Fibroblast of lung (primary cell): ENCODE data around the gene PHLDB3. TPM values are rescaled to one million over a fixed set of nuclear protein-coding genes. Genes with fewer than 3 reads are reported as not detected.

Experiments
- DNase-seq, 2 donors: peaks; one replicate each; pipeline versions ENCODE4 v3.0.0 to v3.0.0-alpha.2; 2010; ENCODE audit warnings: low read depth in 2 of 2
- H2AFZ ChIP-seq: 2 replicates; pipeline ENCODE4 v1.5.1; 2012; ENCODE audit warnings: low read length, control low read depth, inconsistent platforms
- H3K27ac ChIP-seq: 2 replicates; pipeline ENCODE4 v1.5.1; 2011; ENCODE audit warnings: low read length, control low read depth; ENCODE audit not compliant: insufficient read depth
- H3K27me3 ChIP-seq: 2 replicates; pipeline ENCODE4 v1.5.1; 2011; ENCODE audit warnings: mild to moderate bottlenecking, low read length; ENCODE audit not compliant: control insufficient read depth, insufficient read depth
- H3K36me3 ChIP-seq: 2 replicates; pipeline ENCODE4 v1.5.1; 2011; ENCODE audit warnings: low read length; ENCODE audit not compliant: control insufficient read depth, insufficient read depth
- H3K4me1 ChIP-seq: 2 replicates; pipeline ENCODE4 v1.5.1; 2011; ENCODE audit warnings: low read length; ENCODE audit not compliant: control insufficient read depth, insufficient read depth; ENCODE audit errors: extremely low read depth
- H3K4me2 ChIP-seq: 2 replicates; pipeline ENCODE4 v1.5.1; 2011; ENCODE audit warnings: low read length, control low read depth; ENCODE audit not compliant: insufficient read depth; ENCODE audit errors: extremely low read depth
- H3K4me3 ChIP-seq, 4 experiments: fragments of 200-600 bp in 1 of 4; sonication (generic) in 1 of 4; replicated peaks in 1 of 4; 2 replicates each; pipeline ENCODE4 v1.5.1; 2011 to 2016; ENCODE audit warnings: low read length in 4 of 4, low read depth in 3 of 4, mild to moderate bottlenecking in 3 of 4, control low read depth in 2 of 4, inconsistent platforms in 1 of 4, mixed read lengths in 1 of 4; ENCODE audit not compliant: insufficient read depth in 1 of 4; ENCODE audit errors: control extremely low read depth in 1 of 4
- H3K79me2 ChIP-seq: 2 replicates; pipeline ENCODE4 v1.5.1; 2012; ENCODE audit warnings: mild to moderate bottlenecking, low read length, inconsistent platforms; ENCODE audit not compliant: control insufficient read depth, insufficient read depth
- H3K9ac ChIP-seq: 2 replicates; pipeline ENCODE4 v1.5.1; 2011; ENCODE audit warnings: mild to moderate bottlenecking, low read length, control low read depth; ENCODE audit not compliant: insufficient read depth
- H3K9me3 ChIP-seq: 2 replicates; pipeline ENCODE4 v1.5.1; 2012; ENCODE audit warnings: low read depth, low read length; ENCODE audit not compliant: control insufficient read depth, insufficient read depth
- H4K20me1 ChIP-seq: 2 replicates; pipeline ENCODE4 v1.5.1; 2011; ENCODE audit warnings: low read length; ENCODE audit not compliant: control insufficient read depth, insufficient read depth; ENCODE audit errors: extremely low read depth
- EZH2 ChIP-seq: IDR thresholded peaks from 2 replicates; pipeline ENCODE4 v1.5.1; 2012; ENCODE audit warnings: low read length, control low read depth, mild to moderate bottlenecking; ENCODE audit errors: missing control alignments
- polyA plus RNA-seq, 2 donors: library from polyadenylated mRNA; depleted of rRNA in 1 of 2; stranded (reverse) in 1 of 2; unstranded in 1 of 2; fragments of >200 nt; gene quantifications; 2 replicates each; pipeline ENCODE4 v1.2.1, GENCODE V29; 2011 to 2012; ENCODE audit warnings: missing spikeins in 1 of 2
- total RNA-seq: library from RNA; depleted of rRNA; stranded (reverse); fragments of >200 nt; gene quantifications from 2 replicates; pipeline ENCODE4 v1.2.1, GENCODE V29; 2014
- TF ChIP-seq, protein P1 (sequence below), 2 donors: IDR thresholded peaks in 1 of 2; conservative IDR thresholded peaks in 1 of 2; 1 replicate in 1 of 2; 2 replicates in 1 of 2; pipeline ENCODE4 v1.5.1; 2011 to 2012; ENCODE audit warnings: low read length in 2 of 2, control low read depth in 1 of 2, inconsistent platforms in 1 of 2, low read depth in 1 of 2, mild to moderate bottlenecking in 1 of 2

The PHLDB3 gene
- total and polyA plus RNA-seq, 2 donors (not counting 1 experiment from before 2014, with no cell fraction given): 1.8 to 35.8 TPM

DNA sequence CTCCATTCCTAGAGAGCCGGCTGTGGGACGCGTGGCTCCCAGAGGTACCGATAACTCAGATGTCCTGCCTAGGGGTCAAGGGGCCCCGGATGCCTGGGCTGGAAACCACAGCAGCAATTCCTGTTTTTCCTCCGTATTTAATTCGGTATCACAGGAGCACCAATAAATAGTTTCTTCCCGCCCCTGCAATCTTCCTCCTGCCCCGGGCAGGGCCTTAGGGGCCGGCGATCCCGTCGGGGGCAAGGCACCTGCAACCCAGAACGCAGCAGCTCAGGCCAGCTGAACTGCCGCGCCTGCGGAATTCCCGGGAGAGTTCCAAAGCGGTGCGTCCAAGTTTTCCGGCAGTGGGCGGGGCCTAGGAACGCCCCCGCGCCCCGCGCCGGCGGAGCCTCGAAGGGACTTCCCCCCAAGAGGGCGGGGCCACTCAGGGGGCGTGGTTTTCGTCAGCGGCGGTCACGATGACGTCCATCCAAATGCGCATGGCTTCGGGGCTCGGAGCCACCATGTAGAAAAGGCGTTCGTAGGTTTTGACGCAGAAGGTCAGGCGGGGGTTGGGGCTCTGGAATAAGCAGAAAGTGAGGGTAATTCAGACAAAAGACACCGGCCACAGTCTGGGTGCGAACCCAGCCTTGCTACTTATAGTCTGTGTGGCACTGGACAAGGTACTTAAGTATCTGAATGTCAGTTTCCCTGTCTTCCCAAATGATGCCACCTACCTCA is 29.4 kb downstream of the PHLDB3 start:
- Histone ChIP-seq H3K27ac (peak overlapping the region; percentile 87), H3K36me3 (peaks cover 4% of the 10 kb centered on the region), H3K4me2 (peak overlapping the region; percentile 68), H3K4me3 (peak overlapping the region; percentile 19 to 52 (median 27)), H3K9ac (no peak overlapping the region), H3K9me3 (no peaks in the 10 kb centered on the region), H4K20me1 (no peaks in the 10 kb centered on the region), H3K4me1 (peaks cover 11% of the 10 kb centered on the region), H3K79me2 (no peaks in the 10 kb centered on the region), H3K27me3 (no peaks in the 10 kb centered on the region), H2AFZ (peak overlapping the region; percentile 61)
- TF ChIP-seq, protein P1, sequence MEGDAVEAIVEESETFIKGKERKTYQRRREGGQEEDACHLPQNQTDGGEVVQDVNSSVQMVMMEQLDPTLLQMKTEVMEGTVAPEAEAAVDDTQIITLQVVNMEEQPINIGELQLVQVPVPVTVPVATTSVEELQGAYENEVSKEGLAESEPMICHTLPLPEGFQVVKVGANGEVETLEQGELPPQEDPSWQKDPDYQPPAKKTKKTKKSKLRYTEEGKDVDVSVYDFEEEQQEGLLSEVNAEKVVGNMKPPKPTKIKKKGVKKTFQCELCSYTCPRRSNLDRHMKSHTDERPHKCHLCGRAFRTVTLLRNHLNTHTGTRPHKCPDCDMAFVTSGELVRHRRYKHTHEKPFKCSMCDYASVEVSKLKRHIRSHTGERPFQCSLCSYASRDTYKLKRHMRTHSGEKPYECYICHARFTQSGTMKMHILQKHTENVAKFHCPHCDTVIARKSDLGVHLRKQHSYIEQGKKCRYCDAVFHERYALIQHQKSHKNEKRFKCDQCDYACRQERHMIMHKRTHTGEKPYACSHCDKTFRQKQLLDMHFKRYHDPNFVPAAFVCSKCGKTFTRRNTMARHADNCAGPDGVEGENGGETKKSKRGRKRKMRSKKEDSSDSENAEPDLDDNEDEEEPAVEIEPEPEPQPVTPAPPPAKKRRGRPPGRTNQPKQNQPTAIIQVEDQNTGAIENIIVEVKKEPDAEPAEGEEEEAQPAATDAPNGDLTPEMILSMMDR (conservative IDR thresholded peaks at IDR 0.05 in 1 of 2, IDR thresholded peaks at IDR 0.05 in 1 of 2; ENCODE audit: low read depth in 1 of 2, low read length in 2 of 2): no peak
- DNase-seq: peak; percentile 89 to 95

DNA sequence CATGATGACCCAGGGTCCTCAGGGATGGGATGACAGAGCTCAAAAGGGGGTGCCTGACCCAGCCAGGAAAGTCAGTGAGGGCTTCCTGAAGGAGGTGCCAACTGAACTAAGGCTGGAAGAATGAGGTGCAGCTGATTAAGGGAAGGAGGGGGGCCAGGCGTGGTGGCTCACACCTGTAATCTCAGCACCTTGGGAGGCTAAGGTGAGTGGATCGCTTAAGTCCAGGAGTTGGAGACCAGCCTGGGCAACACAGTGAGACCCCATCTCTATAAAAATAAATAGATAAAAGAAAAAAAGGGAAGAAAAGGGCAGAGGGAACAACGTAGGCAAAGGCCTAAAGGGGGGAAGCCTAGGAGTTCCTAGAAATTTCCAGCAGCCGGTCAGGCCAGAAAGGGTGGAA is 30.1 kb downstream of the PHLDB3 start:
- peak overlapping the region; percentile 68 for H3K4me2 ChIP-seq
- no peak overlapping the region for H2AFZ ChIP-seq
- H3K27me3 ChIP-seq: no peaks in the 10 kb centered on the region
- no peaks in the 10 kb centered on the region for H4K20me1 ChIP-seq
- H3K9me3 ChIP-seq: no peaks in the 10 kb centered on the region
- H3K9ac ChIP-seq: no peak overlapping the region
- peaks cover 4% of the 10 kb centered on the region for H3K36me3 ChIP-seq
- DNase-seq: no peak
- no peaks in the 10 kb centered on the region for H3K79me2 ChIP-seq
- H3K4me3 ChIP-seq: no peak overlapping the region
- TF ChIP-seq EZH2: no peak
- TF ChIP-seq, protein P1 (conservative IDR thresholded peaks at IDR 0.05 in 1 of 2, IDR thresholded peaks at IDR 0.05 in 1 of 2; ENCODE audit: low read depth in 1 of 2, low read length in 2 of 2): no peak
- peak overlapping the region; percentile 87 for H3K27ac ChIP-seq
- H3K4me1 ChIP-seq: peaks cover 11% of the 10 kb centered on the region

DNA sequence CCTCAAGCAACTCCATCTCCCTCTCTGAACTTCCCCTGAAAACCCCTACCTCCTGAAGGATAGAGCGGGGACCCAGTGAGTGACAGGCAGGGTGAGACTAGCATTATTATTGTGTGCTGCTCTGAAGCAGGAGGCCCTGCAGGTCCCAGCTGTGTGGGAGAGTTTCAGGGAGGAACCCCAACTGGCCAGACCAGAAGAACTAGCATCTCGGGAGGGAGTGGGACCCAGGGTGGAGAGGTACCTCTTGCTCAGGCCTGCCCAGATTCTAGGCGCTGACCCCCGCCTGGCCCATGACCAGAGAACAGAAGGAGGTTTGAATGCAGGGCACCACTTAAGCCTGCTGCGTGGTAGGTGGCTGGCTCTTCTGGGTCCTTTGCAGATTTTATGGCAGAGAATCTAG is 33.5 kb downstream of the PHLDB3 start:
- Histone ChIP-seq H3K9me3 (no peaks in the 10 kb centered on the region), H3K27ac (no peak overlapping the region), H3K79me2 (no peaks in the 10 kb centered on the region), H3K4me1 (peaks cover 6% of the 10 kb centered on the region), H3K36me3 (no peaks in the 10 kb centered on the region), H3K4me2 (no peak overlapping the region), H3K9ac (no peak overlapping the region), H3K4me3 (no peak overlapping the region), H3K27me3 (no peaks in the 10 kb centered on the region), H2AFZ (no peak overlapping the region), H4K20me1 (no peaks in the 10 kb centered on the region)
- no peak for TF ChIP-seq EZH2
- TF ChIP-seq, protein P1 (conservative IDR thresholded peaks at IDR 0.05 in 1 of 2, IDR thresholded peaks at IDR 0.05 in 1 of 2; ENCODE audit: low read depth in 1 of 2, low read length in 2 of 2): no peak
- DNase-seq: no peak
